Activated B cell treated with CpG ODN at 0.5 μM for 24 hours (primary cell): ENCODE measurements around the gene RIMKLA. TPM values are rescaled to one million over a fixed set of nuclear protein-coding genes. Genes with fewer than 3 reads are reported as not detected.

Source experiments
- ATAC-seq: fragments of 200-7000 bp; cut with Tn5 transposase; one replicate; pipeline ENCODE4 v1.10.0; 2021; ENCODE audit warnings: low read depth, mild to moderate bottlenecking, moderate library complexity
- CTCF ChIA-PET: fragments of 350-600 bp; sonication (Branson Sonifier 250); formaldehyde crosslinking; loops from one replicate; lab custom pipeline; 2021; ENCODE audit warnings: antibody characterized with exemption; lab: Charles Lee
- POLR2A ChIA-PET: fragments of 350-600 bp; sonication (Branson Sonifier 250); formaldehyde crosslinking; loops from one replicate; lab custom pipeline; 2021; ENCODE audit warnings: antibody characterized with exemption; lab: Charles Lee
- DNase-seq: peaks from one replicate; pipeline ENCODE4 v3.0.0; 2022
- H3K27ac Mint-ChIP-seq: one replicate; pipeline ENCODE4 v1.8.0; 2020; ENCODE audit warnings: mixed read lengths
- H3K27me3 Mint-ChIP-seq: one replicate; pipeline ENCODE4 v1.8.0; 2021; ENCODE audit warnings: mixed read lengths
- H3K36me3 Mint-ChIP-seq: one replicate; pipeline ENCODE4 v1.8.0; 2021; ENCODE audit warnings: low read depth, mixed read lengths
- H3K4me1 Mint-ChIP-seq: one replicate; pipeline ENCODE4 v1.8.0; 2021; ENCODE audit warnings: mixed read lengths
- H3K4me3 Mint-ChIP-seq: one replicate; pipeline ENCODE4 v1.8.0; 2020; ENCODE audit warnings: mild to moderate bottlenecking, mixed read lengths
- H3K9me3 Mint-ChIP-seq: one replicate; pipeline ENCODE4 v1.8.0; 2020; ENCODE audit warnings: mixed read lengths
- intact Hi-C: fragments of 100-400 bp; cut with micrococcal nuclease; formaldehyde crosslinking; loops from one replicate; pipeline ENCODE4 v1.15.1; 2024
- total RNA-seq: library from RNA; stranded (reverse); gene quantifications from 2 replicates; pipeline ENCODE4 v1.2.3, GENCODE V29; 2022
- TF ChIP-seq, protein P1 (sequence below): fragments of 200-600 bp; IDR thresholded peaks from one replicate; pipeline ENCODE4 v1.8.0; 2022; ENCODE audit warnings: antibody characterized with exemption, mild to moderate bottlenecking

The RIMKLA gene
- total RNA-seq, 1 donor from 2014 or later = 0.02 TPM

- H3K27ac Mint-ChIP-seq = no peak overlapping the region
- ChIA-PET CTCF (no interaction called here), POLR2A (no interaction called here)
- H3K27me3 Mint-ChIP-seq = no peaks in the 10 kb centered on the region
- DNase-seq = no peak
- H3K4me3 Mint-ChIP-seq = no peak overlapping the region
- intact Hi-C loops = loop anchor here (10.0 kb wide), 2 partner anchors 481 to 1521 kb away; partner anchors contain the start of genes ATP6V0B, B4GALT2 and DPH2
- TF ChIP-seq, protein P1, sequence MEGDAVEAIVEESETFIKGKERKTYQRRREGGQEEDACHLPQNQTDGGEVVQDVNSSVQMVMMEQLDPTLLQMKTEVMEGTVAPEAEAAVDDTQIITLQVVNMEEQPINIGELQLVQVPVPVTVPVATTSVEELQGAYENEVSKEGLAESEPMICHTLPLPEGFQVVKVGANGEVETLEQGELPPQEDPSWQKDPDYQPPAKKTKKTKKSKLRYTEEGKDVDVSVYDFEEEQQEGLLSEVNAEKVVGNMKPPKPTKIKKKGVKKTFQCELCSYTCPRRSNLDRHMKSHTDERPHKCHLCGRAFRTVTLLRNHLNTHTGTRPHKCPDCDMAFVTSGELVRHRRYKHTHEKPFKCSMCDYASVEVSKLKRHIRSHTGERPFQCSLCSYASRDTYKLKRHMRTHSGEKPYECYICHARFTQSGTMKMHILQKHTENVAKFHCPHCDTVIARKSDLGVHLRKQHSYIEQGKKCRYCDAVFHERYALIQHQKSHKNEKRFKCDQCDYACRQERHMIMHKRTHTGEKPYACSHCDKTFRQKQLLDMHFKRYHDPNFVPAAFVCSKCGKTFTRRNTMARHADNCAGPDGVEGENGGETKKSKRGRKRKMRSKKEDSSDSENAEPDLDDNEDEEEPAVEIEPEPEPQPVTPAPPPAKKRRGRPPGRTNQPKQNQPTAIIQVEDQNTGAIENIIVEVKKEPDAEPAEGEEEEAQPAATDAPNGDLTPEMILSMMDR = no peak
- no peaks in the 10 kb centered on the region for H3K9me3 Mint-ChIP-seq
- H3K4me1 Mint-ChIP-seq = peaks cover 22% of the 10 kb centered on the region
- peaks cover 21% of the 10 kb centered on the region for H3K36me3 Mint-ChIP-seq
- ATAC-seq = no peak
These were observed 72.8 kb downstream of the RIMKLA start for GRCh38 chr1:42453386-42453785.

GRCh38 chr1:42454403-42454802 lies 73.8 kb downstream of the RIMKLA start:
- intact Hi-C loops = loop anchor here (10.0 kb wide), 2 partner anchors 480 to 1520 kb away; partner anchors contain the start of genes ATP6V0B, B4GALT2 and DPH2
- CTCF ChIA-PET = no interaction called here

GRCh38 chr1:42456010-42456753 lies 75.6 kb downstream of the RIMKLA start, which contains the start of the genes PPCS and ZMYND12:
PPCS (plus strand) TSS chr1:42456543; CDS start chr1:42456566, 23 bp downstream.
ZMYND12 (minus strand) TSS chr1:42456022; CDS start chr1:42455997, 25 bp downstream.
- H3K4me1 Mint-ChIP-seq = peaks cover 27% of the 10 kb centered on the region

More at GRCh38 chr1:42454403-42454802, 73.8 kb downstream of the RIMKLA start:
- no peak for ATAC-seq
- POLR2A ChIA-PET = interaction anchor here (0.7 kb wide), 3 partner anchors 9 to 1572 kb away, joined by 5 read pairs; partner anchors contain the start of genes CCDC30 and P3H1
- Mint-ChIP-seq H3K4me3 (peak overlapping the region; percentile 24), H3K36me3 (peaks cover 30% of the 10 kb centered on the region), H3K4me1 (peaks cover 24% of the 10 kb centered on the region), H3K27ac (no peak overlapping the region), H3K27me3 (no peaks in the 10 kb centered on the region), H3K9me3 (no peaks in the 10 kb centered on the region)
- DNase-seq = no peak
- TF ChIP-seq, protein P1 = no peak

DNA sequence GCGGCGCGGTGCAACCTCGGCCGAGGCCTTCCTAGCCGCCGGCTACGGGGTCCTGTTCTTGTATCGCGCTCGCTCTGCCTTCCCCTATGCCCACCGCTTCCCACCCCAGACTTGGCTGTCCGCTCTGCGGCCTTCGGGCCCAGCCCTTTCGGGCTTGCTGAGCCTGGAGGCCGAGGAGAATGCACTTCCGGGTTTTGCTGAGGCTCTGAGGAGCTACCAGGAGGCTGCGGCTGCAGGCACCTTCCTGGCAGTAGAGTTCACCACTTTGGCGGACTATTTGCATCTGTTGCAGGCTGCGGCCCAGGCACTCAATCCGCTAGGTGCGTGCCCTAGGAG lies 76.1 kb downstream of the RIMKLA start:
- no peaks in the 10 kb centered on the region for H3K9me3 Mint-ChIP-seq
- H3K27me3 Mint-ChIP-seq = no peaks in the 10 kb centered on the region
- ATAC-seq (peak; percentile 43), DNase-seq (no peak)
- ChIA-PET CTCF (no interaction called here), POLR2A (interaction anchor here (0.6 to 1.8 kb wide), 9 partner anchors 9 to 1477 kb away, joined by 3 to 15 read pairs (median 3); partner anchors contain the start of genes C1orf50, CTPS1, P3H1 and PPIH)
- peaks cover 49% of the 10 kb centered on the region for H3K36me3 Mint-ChIP-seq
- TF ChIP-seq, protein P1 = no peak
- intact Hi-C loops = loop anchor here (1.0 to 10.0 kb wide), 7 partner anchors 121 to 1518 kb away; partner anchors contain the start of genes ATP6V0B, B4GALT2, C1orf50 and DPH2
- peak overlapping the region; percentile 98 for H3K27ac Mint-ChIP-seq
- H3K4me3 Mint-ChIP-seq = peak overlapping the region; percentile 91
- H3K4me1 Mint-ChIP-seq = peaks cover 30% of the 10 kb centered on the region

More at GRCh38 chr1:42456010-42456753, 75.6 kb downstream of the RIMKLA start, which contains the start of the genes PPCS and ZMYND12:
- no peaks in the 10 kb centered on the region for H3K9me3 Mint-ChIP-seq
- peak within 1 kb of the TSS; percentile 91 for H3K4me3 Mint-ChIP-seq
- peaks cover 46% of the 10 kb centered on the region for H3K36me3 Mint-ChIP-seq
- ATAC-seq = peak; percentile 86
- peak; percentile 91 for DNase-seq
- TF ChIP-seq, protein P1 = no peak
- ChIA-PET CTCF (no interaction called here), POLR2A (interaction anchor here (1.0 to 1.8 kb wide), 6 partner anchors 9 to 1476 kb away, joined by 3 to 15 read pairs (median 3); partner anchors contain the start of genes CTPS1 and YBX1)
- peak within 1 kb of the TSS; percentile 98 for H3K27ac Mint-ChIP-seq
- intact Hi-C loops = loop anchor here (1.0 to 10.0 kb wide), 7 partner anchors 121 to 1519 kb away; partner anchors contain the start of genes ATP6V0B, B4GALT2, C1orf50 and DPH2
- no peaks in the 10 kb centered on the region for H3K27me3 Mint-ChIP-seq

DNA sequence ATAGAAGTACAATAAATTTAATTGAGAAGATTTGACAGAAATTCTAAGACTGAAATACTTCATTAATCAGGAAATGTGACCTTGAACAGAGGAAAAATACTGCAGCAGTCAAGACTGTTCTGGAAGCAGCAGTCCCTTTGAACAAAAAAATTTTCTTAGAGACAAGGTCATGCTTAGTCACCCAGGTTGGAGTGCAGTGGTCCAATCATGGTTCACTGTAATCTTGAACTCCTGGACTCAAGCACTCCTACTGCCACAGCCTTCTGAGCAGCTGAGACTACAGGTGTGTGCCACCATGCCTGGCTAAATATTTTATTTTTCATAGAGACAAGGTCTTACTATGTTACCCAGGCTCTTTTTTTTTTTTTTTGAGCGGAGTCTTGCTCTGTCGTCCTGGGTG lies 80.6 kb downstream of the RIMKLA start:
- H3K4me3 Mint-ChIP-seq = no peak overlapping the region
- ChIA-PET POLR2A (interaction anchor here (0.7 kb wide), 1 partner anchor 1481 kb away, joined by 3 read pairs; the partner anchor contains the start of gene CTPS1), CTCF (no interaction called here)
- no peak overlapping the region for H3K27ac Mint-ChIP-seq
- ATAC-seq (no peak), DNase-seq (no peak)
- TF ChIP-seq, protein P1 = no peak
- intact Hi-C loops = no loop called here
- H3K36me3 Mint-ChIP-seq = peaks cover 50% of the 10 kb centered on the region
- no peaks in the 10 kb centered on the region for H3K9me3 Mint-ChIP-seq
- peaks cover 45% of the 10 kb centered on the region for H3K4me1 Mint-ChIP-seq
- H3K27me3 Mint-ChIP-seq = no peaks in the 10 kb centered on the region
